Fibroblast of pulmonary artery (primary cell): Measurements from ENCODE around the gene VTI1A.

Experiments
- DNase-seq: peaks from one replicate; pipeline ENCODE4 v3.0.0-alpha.2; 2010; ENCODE audit warnings: low read depth
- H3K4me3 ChIP-seq: replicated peaks from 2 replicates; pipeline ENCODE4 v1.5.1; 2011; ENCODE audit warnings: low read depth, mild to moderate bottlenecking, control low read depth, low read length, moderate library complexity
- CTCF ChIP-seq: IDR thresholded peaks from 2 replicates; pipeline ENCODE4 v1.5.1; 2011; ENCODE audit warnings: mild to moderate bottlenecking, control low read depth, low read length, inconsistent platforms; ENCODE audit errors: missing control alignments

The VTI1A gene

GRCh38 chr10:112793202-112793921 is 346.3 kb downstream of the VTI1A start:
- H3K4me3 ChIP-seq, result no peak overlapping the region
- TF ChIP-seq CTCF, result no peak
- DNase-seq, result no peak

DNA sequence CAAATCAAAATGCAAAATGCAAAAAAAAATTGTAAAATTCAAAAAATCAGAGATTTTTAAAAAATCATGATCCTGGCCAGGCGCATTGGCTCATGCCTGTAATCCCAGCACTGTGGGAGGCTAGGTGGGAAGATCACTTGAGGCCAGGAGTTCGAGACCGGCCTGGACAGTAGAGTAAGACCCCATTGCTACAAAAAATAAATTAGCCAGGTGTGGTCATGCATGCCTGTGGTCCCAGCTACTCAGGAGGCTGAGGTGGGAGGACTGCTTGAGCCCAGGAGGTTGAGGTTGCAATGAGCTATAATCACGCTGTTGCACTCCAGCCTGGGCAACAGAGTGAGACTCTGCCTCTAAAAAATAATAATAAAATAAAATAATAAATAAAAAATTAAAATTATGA is 347.2 kb downstream of the VTI1A start:
- DNase-seq, result no peak
- TF ChIP-seq CTCF, result no peak
- no peak overlapping the region for H3K4me3 ChIP-seq

DNA sequence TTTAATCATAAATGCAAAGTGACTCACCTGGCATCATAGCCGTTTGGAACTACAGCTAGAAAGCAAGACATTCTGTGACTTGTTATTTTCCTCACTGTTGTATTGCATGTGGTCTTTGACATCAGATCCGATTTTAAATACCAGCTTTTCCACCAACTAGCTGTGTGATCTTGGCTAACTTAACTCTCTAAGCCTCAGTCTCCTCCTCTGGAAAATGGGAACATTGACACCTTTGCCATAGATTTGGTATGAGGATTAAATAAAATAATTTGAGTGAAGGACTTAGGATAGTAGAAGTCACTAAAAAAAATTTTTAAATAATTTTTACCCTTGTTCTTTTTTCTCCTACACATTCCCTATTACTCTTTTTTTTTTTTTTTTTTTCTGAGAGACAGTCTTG is 348.1 kb downstream of the VTI1A start:
- TF ChIP-seq CTCF, result no peak
- no peak for DNase-seq
- no peak overlapping the region for H3K4me3 ChIP-seq

GRCh38 chr10:112797197-112797596 is 350.2 kb downstream of the VTI1A start:
- no peak for TF ChIP-seq CTCF
- no peak overlapping the region for H3K4me3 ChIP-seq
- no peak for DNase-seq

DNA sequence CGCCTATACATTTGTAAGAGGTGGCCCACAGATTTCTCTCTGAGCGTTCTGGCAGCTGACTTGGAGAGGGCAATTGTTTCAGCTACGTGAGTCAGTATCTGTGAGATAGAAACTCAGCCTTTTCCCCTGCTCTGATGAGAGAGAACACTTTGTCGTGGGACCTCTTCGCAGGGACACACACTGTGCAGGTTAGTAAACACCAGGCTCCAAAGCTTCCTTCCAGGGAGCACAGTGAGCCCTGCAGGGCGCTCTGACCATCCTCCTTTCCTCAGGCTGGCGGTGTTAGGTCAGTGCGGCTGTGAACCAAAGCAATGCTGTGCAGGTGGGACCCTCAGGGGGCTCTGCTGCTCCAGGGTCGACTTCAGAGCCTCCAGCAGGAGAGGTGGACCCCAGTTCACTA is 350.8 kb downstream of the VTI1A start:
- H3K4me3 ChIP-seq, result no peak overlapping the region
- TF ChIP-seq CTCF, result no peak
- no peak for DNase-seq

DNA sequence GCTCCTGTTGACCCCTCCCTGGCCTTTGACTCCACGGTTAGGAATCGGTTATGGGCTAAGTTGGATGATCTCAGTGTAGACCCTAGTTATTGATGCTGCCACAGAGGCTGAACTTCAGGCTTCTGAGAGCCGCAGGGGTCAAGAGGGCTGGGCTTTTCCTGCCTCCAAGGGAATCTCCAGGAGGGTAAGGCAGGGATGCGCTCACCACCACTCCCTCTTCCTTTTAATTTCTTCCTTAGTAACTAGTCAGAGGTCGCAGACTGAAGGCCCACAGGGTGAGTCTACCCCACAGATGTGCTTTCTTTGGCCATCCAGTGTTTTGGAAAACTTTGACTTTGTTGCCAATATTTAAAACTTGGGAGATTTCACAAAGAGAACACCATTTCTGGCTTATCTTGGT is 352.0 kb downstream of the VTI1A start:
- no peak for TF ChIP-seq CTCF
- no peak overlapping the region for H3K4me3 ChIP-seq
- DNase-seq, result no peak
